OCI-LY7 (cell line): ENCODE data around the gene IL17REL. TPM values are rescaled to one million over a fixed set of nuclear protein-coding genes. Genes with fewer than 3 reads are reported as not detected.

Source experiments
- BruUV-seq: library from RNA; stranded (reverse); fragments of 400-500 nt; replicated peaks from 2 replicates; lab custom pipeline; 2021; lab: Mats Ljungman, UMichigan
- CTCF ChIA-PET: fragments of 300-600 bp; sonication (Branson Sonifier 250); formaldehyde crosslinking; loops from one replicate; lab custom pipeline; 2022; ENCODE audit warnings: antibody characterized with exemption; ENCODE audit not compliant: unreplicated experiment; lab: Charles Lee
- POLR2A ChIA-PET: fragments of 300-600 bp; sonication (Branson Sonifier 250); formaldehyde crosslinking; loops from one replicate; lab custom pipeline; 2022; ENCODE audit warnings: antibody characterized with exemption; lab: Charles Lee
- DNase-seq: peaks from one replicate; pipeline ENCODE4 v3.0.0-alpha.2; 2015; ENCODE audit warnings: low spot score
- H2AFZ ChIP-seq: fragments of 200-600 bp; sonication (generic), shearing (Covaris generic); 2 replicates; pipeline ENCODE4 v1.6.1; 2014; ENCODE audit warnings: mild to moderate bottlenecking, antibody characterized with exemption, low read length, moderate library complexity
- H3K27ac ChIP-seq: fragments of 200-600 bp; sonication (generic); 2 replicates; pipeline ENCODE4 v1.5.1; 2014; ENCODE audit warnings: mixed run types, low read depth, mild to moderate bottlenecking, moderate library complexity, low read length, inconsistent platforms; ENCODE audit not compliant: poor library complexity, severe bottlenecking
- H3K36me3 ChIP-seq: fragments of 200-600 bp; sonication (generic); 2 replicates; pipeline ENCODE4 v1.6.1; 2014; ENCODE audit warnings: mild to moderate bottlenecking, antibody characterized with exemption, low read length, moderate library complexity, mixed read lengths; ENCODE audit not compliant: insufficient read depth
- H3K4me1 ChIP-seq: fragments of 200-600 bp; sonication (generic); 2 replicates; pipeline ENCODE4 v1.5.1; 2014; ENCODE audit warnings: mild to moderate bottlenecking, low read length; ENCODE audit not compliant: insufficient read depth, poor library complexity, severe bottlenecking
- H3K4me2 ChIP-seq: fragments of 200-600 bp; sonication (generic); 2 replicates; pipeline ENCODE4 v1.6.1; 2014; ENCODE audit warnings: mild to moderate bottlenecking, low read length
- H3K4me3 ChIP-seq: fragments of 200-600 bp; sonication (generic); 2 replicates; pipeline ENCODE4 v1.5.1; 2014; ENCODE audit warnings: mild to moderate bottlenecking, low read depth, low read length; ENCODE audit not compliant: poor library complexity, severe bottlenecking
- H3K79me2 ChIP-seq: fragments of 200-600 bp; sonication (generic); 2 replicates; pipeline ENCODE4 v1.6.1; 2016; ENCODE audit warnings: low read depth, mild to moderate bottlenecking, low read length, moderate library complexity, mixed read lengths; ENCODE audit not compliant: insufficient read depth
- H3K9me2 ChIP-seq: fragments of 200-600 bp; sonication (generic); 2 replicates; pipeline ENCODE4 v1.6.1; 2016; ENCODE audit warnings: mild to moderate bottlenecking, low read length, mixed read lengths; ENCODE audit not compliant: insufficient read depth
- H3K9me3 ChIP-seq: fragments of 200-600 bp; sonication (generic); 2 replicates; pipeline ENCODE4 v1.6.1; 2014; ENCODE audit warnings: mild to moderate bottlenecking, mixed run types, low read length, mixed read lengths
- H4K20me1 ChIP-seq: fragments of 200-600 bp; sonication (generic); 2 replicates; pipeline ENCODE4 v1.6.1; 2014; ENCODE audit warnings: mild to moderate bottlenecking, antibody characterized with exemption, low read length, moderate library complexity, mixed read lengths; ENCODE audit not compliant: insufficient read depth
- EZH2phosphoT487 ChIP-seq: fragments of 200-600 bp; sonication (generic); IDR thresholded peaks from 2 replicates; pipeline ENCODE4 v1.6.1; 2018; ENCODE audit warnings: low read depth, borderline replicate concordance, mild to moderate bottlenecking, mixed run types, antibody characterized with exemption, low read length, moderate library complexity, mixed read lengths
- intact Hi-C: fragments of 100-400 bp; cut with micrococcal nuclease; formaldehyde crosslinking; loops from one replicate; pipeline ENCODE4 v1.10.0; 2022; ENCODE audit not compliant: unreplicated experiment
- total RNA-seq, 2 experiments: library from RNA; depleted of rRNA in 1 of 2; stranded (reverse); fragments of >200 nt in 1 of 2; shearing (Covaris generic) in 1 of 2; gene quantifications; 2 replicates each; pipeline ENCODE4 v1.2.3, GENCODE V29; 2014 to 2022
- TF ChIP-seq, protein P1 (sequence below): fragments of 200-600 bp; sonication (generic); conservative IDR thresholded peaks from 2 replicates; pipeline ENCODE4 v1.5.1; 2014; ENCODE audit warnings: mild to moderate bottlenecking, antibody characterized with exemption, low read length, moderate library complexity, mixed read lengths

Gene IL17REL
- total RNA-seq, 2 experiments from 2014 or later, result 0.03 TPM; not detected in 1

DNA sequence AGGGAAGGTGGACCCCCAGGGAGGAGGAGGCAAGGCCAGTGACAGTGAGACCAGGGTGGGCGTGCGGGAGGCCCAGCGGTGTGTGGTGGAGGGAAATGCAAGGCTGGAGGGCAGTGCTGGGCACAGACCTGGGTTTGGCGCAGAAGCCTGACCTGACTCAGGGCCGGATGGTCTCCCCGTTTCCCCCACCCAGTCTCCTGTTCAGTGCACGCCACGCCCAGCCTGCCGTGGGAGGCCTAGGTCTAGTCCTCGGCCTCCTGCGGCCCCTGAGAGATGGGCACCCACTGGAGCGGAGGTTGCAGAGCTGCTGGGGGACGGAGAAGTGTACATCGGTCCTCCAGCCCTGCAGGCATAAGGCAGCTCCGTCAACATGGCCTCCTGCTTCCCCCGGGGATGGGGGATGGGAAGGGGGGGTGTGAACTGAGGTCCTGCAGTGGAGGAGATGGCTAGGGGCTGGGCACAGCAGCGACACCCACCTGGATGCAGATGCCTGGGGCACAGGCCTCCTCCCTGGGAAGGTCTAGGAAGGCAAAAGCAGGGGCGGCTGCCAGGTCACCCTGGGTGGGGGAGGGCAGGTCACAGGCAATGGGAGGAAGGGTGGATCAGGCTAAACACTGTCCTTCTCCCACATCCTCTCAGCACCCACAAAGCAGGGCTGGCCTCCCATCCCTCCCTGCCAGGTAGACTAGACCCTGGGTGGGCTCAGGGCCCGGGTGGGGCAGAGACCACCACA, 15.9 kb downstream of the IL17REL start:
- H3K4me1 ChIP-seq, result peaks cover 10% of the 10 kb centered on the region
- POLR2A ChIA-PET, result interaction anchor here (0.7 kb wide), 1 partner anchor 608 kb away, joined by 4 read pairs; no protein-coding TSS in a partner anchor
- no peak overlapping the region for H3K27ac ChIP-seq
- H2AFZ ChIP-seq, result no peak overlapping the region
- H3K9me2 ChIP-seq, result no peaks in the 10 kb centered on the region
- TF ChIP-seq, protein P1, sequence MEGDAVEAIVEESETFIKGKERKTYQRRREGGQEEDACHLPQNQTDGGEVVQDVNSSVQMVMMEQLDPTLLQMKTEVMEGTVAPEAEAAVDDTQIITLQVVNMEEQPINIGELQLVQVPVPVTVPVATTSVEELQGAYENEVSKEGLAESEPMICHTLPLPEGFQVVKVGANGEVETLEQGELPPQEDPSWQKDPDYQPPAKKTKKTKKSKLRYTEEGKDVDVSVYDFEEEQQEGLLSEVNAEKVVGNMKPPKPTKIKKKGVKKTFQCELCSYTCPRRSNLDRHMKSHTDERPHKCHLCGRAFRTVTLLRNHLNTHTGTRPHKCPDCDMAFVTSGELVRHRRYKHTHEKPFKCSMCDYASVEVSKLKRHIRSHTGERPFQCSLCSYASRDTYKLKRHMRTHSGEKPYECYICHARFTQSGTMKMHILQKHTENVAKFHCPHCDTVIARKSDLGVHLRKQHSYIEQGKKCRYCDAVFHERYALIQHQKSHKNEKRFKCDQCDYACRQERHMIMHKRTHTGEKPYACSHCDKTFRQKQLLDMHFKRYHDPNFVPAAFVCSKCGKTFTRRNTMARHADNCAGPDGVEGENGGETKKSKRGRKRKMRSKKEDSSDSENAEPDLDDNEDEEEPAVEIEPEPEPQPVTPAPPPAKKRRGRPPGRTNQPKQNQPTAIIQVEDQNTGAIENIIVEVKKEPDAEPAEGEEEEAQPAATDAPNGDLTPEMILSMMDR, result no peak
- no peak for TF ChIP-seq EZH2phosphoT487
- H3K4me3 ChIP-seq, result no peak overlapping the region
- no peaks in the 10 kb centered on the region for H3K36me3 ChIP-seq
- intact Hi-C loops, result no loop called here
- no peaks in the 10 kb centered on the region for H4K20me1 ChIP-seq
- H3K4me2 ChIP-seq, result no peak overlapping the region
- no peak for DNase-seq
- H3K79me2 ChIP-seq, result no peaks in the 10 kb centered on the region
- no peaks in the 10 kb centered on the region; the same call in 1 of the 2 replicates for H3K9me3 ChIP-seq
- BruUV-seq, result no TSS peak
- CTCF ChIA-PET, result interaction anchor here (0.6 kb wide), 1 partner anchor 71 kb away, joined by 3 read pairs; no protein-coding TSS in a partner anchor

GRCh38 chr22:49996119-49996517, 16.4 kb downstream of the IL17REL start:
- H3K36me3 ChIP-seq, result no peaks in the 10 kb centered on the region
- no peak for DNase-seq
- no peak overlapping the region for H3K27ac ChIP-seq
- ChIA-PET CTCF (interaction anchor here (0.6 kb wide), 1 partner anchor 71 kb away, joined by 3 read pairs; no protein-coding TSS in a partner anchor), POLR2A (interaction anchor here (0.7 kb wide), 1 partner anchor 607 kb away, joined by 4 read pairs; no protein-coding TSS in a partner anchor)
- no peaks in the 10 kb centered on the region for H4K20me1 ChIP-seq
- H3K9me2 ChIP-seq, result no peaks in the 10 kb centered on the region
- TF ChIP-seq EZH2phosphoT487, result no peak
- TF ChIP-seq, protein P1, result no peak
- peaks cover 10% of the 10 kb centered on the region for H3K4me1 ChIP-seq
- H2AFZ ChIP-seq, result no peak overlapping the region
- no peak overlapping the region for H3K4me2 ChIP-seq
- peaks cover 5% of the 10 kb centered on the region for H3K9me3 ChIP-seq
- no TSS peak for BruUV-seq
- no peak overlapping the region for H3K4me3 ChIP-seq
- intact Hi-C loops, result no loop called here
- no peaks in the 10 kb centered on the region for H3K79me2 ChIP-seq
